ENCODE data around the gene FPR2.

Gene FPR2

GRCh38 chr19:51760697-51761356 lies at the start of gene FPR2:
FPR2 (plus strand) TSS chr19:51761180; CDS start chr19:51768659, 7,479 bp downstream.
- TF ChIP-seq CTCF (IDR thresholded peaks at IDR 0.05; ENCODE audit: control extremely low read depth, extremely low read depth, low read depth, missing control alignments), result no peak
- POLR2A ChIA-PET, result no interaction called here
- DNase-seq (ENCODE audit: extremely low spot score), result no peak
- CTCF ChIA-PET, result no interaction called here

- TF ChIP-seq CTCF (IDR thresholded peaks at IDR 0.05; ENCODE audit: control extremely low read depth, extremely low read depth, low read depth, missing control alignments), result no peak
- CTCF ChIA-PET, result no interaction called here
- DNase-seq (ENCODE audit: extremely low spot score), result no peak
- POLR2A ChIA-PET, result no interaction called here
Measured at GRCh38 chr19:51711702-51712101, 49.3 kb upstream of the FPR2 start.

GRCh38 chr19:51712461-51713081 lies 48.4 kb upstream of the FPR2 start:
- ChIA-PET POLR2A (interaction anchor here (0.6 kb wide), 1 partner anchor 9 kb away, joined by 3 read pairs; no protein-coding TSS in a partner anchor), CTCF (no interaction called here)
- DNase-seq (ENCODE audit: extremely low spot score), result no peak
- TF ChIP-seq CTCF (IDR thresholded peaks at IDR 0.05; ENCODE audit: control extremely low read depth, extremely low read depth, low read depth, missing control alignments), result peak; percentile 15

GRCh38 chr19:51713319-51714285 lies 47.4 kb upstream of the FPR2 start:
- ChIA-PET CTCF (no interaction called here), POLR2A (interaction anchor here (0.6 kb wide), 1 partner anchor 346 kb away, joined by 9 read pairs; no protein-coding TSS in a partner anchor)
- DNase-seq (ENCODE audit: extremely low spot score), result no peak
- no peak for TF ChIP-seq CTCF (IDR thresholded peaks at IDR 0.05; ENCODE audit: control extremely low read depth, extremely low read depth, low read depth, missing control alignments)

- CTCF ChIA-PET, result interaction anchor here (1.4 kb wide), 1 partner anchor 12 kb away, joined by 3 read pairs; no protein-coding TSS in a partner anchor
- DNase-seq (ENCODE audit: extremely low spot score), result no peak
- POLR2A ChIA-PET, result no interaction called here
- no peak for TF ChIP-seq CTCF (IDR thresholded peaks at IDR 0.05; ENCODE audit: control extremely low read depth, extremely low read depth, low read depth, missing control alignments)
Measured at GRCh38 chr19:51714848-51715247, 46.1 kb upstream of the FPR2 start.

GRCh38 chr19:51715850-51716249 lies 45.1 kb upstream of the FPR2 start:
- ChIA-PET POLR2A (no interaction called here), CTCF (no interaction called here)
- no peak for TF ChIP-seq CTCF (IDR thresholded peaks at IDR 0.05; ENCODE audit: control extremely low read depth, extremely low read depth, low read depth, missing control alignments)
- no peak for DNase-seq (ENCODE audit: extremely low spot score)

Data from GM10248 (cell line).